ENCODE results near the gene LGR4. TPM values are rescaled to one million over a fixed set of nuclear protein-coding genes. Genes with fewer than 3 reads are reported as not detected.

The LGR4 gene
- total and polyA plus RNA-seq, 2 of the 13 experiments (the other 11 are each of a cell fraction or from before 2014, with no cell fraction given): 42.1 to 68.7 TPM

DNA sequence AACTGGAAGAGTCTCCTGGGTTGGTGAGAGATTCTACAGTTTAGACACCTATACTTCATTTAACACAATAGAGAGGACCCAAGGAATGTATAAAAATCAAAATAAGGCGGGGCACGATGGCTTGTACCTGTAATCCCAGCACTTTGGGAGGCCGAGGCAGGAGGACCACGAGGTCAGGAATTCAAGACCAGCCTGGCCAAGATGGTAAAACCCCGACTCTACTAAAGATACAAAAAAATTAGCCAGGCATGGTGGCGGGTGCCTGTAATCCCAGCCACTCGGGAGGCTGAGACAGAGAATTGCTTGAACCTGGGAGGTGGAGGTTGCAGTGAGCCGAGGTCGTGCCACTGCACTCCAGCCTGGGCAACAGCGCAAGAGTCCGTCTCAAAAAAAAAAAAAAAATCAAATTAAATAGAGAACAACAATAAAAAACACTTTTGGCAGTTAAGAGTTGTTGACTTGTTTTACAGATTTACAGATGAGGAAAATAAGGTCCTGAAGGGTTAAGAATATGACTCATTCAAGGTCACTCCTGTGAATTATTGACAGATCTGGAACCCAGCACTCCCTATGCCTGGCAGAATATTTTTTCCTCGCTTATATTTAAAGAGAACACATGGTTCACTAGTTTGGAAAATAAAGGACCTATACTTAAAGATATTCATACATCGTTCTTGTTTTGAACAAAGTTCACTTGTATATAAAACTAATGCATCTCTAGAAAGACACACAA lies 5.2 kb downstream of the LGR4 start (continued):
- TF ChIP-seq, protein P1, sequence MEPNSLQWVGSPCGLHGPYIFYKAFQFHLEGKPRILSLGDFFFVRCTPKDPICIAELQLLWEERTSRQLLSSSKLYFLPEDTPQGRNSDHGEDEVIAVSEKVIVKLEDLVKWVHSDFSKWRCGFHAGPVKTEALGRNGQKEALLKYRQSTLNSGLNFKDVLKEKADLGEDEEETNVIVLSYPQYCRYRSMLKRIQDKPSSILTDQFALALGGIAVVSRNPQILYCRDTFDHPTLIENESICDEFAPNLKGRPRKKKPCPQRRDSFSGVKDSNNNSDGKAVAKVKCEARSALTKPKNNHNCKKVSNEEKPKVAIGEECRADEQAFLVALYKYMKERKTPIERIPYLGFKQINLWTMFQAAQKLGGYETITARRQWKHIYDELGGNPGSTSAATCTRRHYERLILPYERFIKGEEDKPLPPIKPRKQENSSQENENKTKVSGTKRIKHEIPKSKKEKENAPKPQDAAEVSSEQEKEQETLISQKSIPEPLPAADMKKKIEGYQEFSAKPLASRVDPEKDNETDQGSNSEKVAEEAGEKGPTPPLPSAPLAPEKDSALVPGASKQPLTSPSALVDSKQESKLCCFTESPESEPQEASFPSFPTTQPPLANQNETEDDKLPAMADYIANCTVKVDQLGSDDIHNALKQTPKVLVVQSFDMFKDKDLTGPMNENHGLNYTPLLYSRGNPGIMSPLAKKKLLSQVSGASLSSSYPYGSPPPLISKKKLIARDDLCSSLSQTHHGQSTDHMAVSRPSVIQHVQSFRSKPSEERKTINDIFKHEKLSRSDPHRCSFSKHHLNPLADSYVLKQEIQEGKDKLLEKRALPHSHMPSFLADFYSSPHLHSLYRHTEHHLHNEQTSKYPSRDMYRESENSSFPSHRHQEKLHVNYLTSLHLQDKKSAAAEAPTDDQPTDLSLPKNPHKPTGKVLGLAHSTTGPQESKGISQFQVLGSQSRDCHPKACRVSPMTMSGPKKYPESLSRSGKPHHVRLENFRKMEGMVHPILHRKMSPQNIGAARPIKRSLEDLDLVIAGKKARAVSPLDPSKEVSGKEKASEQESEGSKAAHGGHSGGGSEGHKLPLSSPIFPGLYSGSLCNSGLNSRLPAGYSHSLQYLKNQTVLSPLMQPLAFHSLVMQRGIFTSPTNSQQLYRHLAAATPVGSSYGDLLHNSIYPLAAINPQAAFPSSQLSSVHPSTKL (CRISPR knock-in tag; IDR thresholded peaks at IDR 0.05): peak; percentile 75
- TF ChIP-seq, protein P2, sequence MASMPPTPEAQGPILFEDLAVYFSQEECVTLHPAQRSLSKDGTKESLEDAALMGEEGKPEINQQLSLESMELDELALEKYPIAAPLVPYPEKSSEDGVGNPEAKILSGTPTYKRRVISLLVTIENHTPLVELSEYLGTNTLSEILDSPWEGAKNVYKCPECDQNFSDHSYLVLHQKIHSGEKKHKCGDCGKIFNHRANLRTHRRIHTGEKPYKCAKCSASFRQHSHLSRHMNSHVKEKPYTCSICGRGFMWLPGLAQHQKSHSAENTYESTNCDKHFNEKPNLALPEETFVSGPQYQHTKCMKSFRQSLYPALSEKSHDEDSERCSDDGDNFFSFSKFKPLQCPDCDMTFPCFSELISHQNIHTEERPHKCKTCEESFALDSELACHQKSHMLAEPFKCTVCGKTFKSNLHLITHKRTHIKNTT (CRISPR knock-in tag; IDR thresholded peaks at IDR 0.05): no peak
- peak; percentile 66 for TF ChIP-seq NR2F6 (IDR thresholded peaks at IDR 0.05)
- peak; percentile 46; the same call in 1 of the 2 replicates for TF ChIP-seq NR2F6 (CRISPR knock-in tag; IDR thresholded peaks at IDR 0.05)
- no peak for TF ChIP-seq NFE2L1 (CRISPR knock-in tag; IDR thresholded peaks at IDR 0.05; ENCODE audit: borderline replicate concordance)
- TF ChIP-seq MIXL1 (CRISPR knock-in tag; IDR thresholded peaks at IDR 0.05): peak; percentile 15; the same call in 1 of the 2 replicates
- TF ChIP-seq MED13 (CRISPR knock-in tag; IDR thresholded peaks at IDR 0.05): no peak
- TF ChIP-seq IRF2 (CRISPR knock-in tag; IDR thresholded peaks at IDR 0.05): 0 out of 2 replicates have a peak, but pooled peaks have one; percentile 35
- TF ChIP-seq PAX8 (CRISPR knock-in tag; IDR thresholded peaks at IDR 0.05; ENCODE audit: borderline replicate concordance): no peak
- no peak for TF ChIP-seq ZNF883 (CRISPR knock-in tag; IDR thresholded peaks at IDR 0.05; ENCODE audit: not compliant biosample characterization)
- TF ChIP-seq NR3C1 (CRISPR knock-in tag; IDR thresholded peaks at IDR 0.05): no peak
- no peak for TF ChIP-seq SOX13 (IDR thresholded peaks at IDR 0.05)
- TF ChIP-seq SOX13 (CRISPR knock-in tag; conservative IDR thresholded peaks at IDR 0.05 in 1 of 2, IDR thresholded peaks at IDR 0.05 in 1 of 2): peak in 1 of 2 experiments; percentile 53; a peak in 1 of 4 replicates
- no peak for TF ChIP-seq ZNF598 (CRISPR knock-in tag; IDR thresholded peaks at IDR 0.05; ENCODE audit: borderline replicate concordance)
- no peak for TF ChIP-seq PPARG (CRISPR knock-in tag; conservative IDR thresholded peaks at IDR 0.05)
- TF ChIP-seq NCOR1 (IDR thresholded peaks at IDR 0.05; ENCODE audit: borderline replicate concordance, low read length): peak; percentile 23; the same call in 1 of the 2 replicates
- no peak for TF ChIP-seq ZNF552 (CRISPR knock-in tag; IDR thresholded peaks at IDR 0.05; ENCODE audit: borderline replicate concordance)
- peak; percentile 65; the same call in 1 of the 2 replicates for TF ChIP-seq JUND (CRISPR knock-in tag; IDR thresholded peaks at IDR 0.05)
- TF ChIP-seq ZNF629 (CRISPR knock-in tag; conservative IDR thresholded peaks at IDR 0.05): no peak
- no peak for TF ChIP-seq PLRG1 (conservative IDR thresholded peaks at IDR 0.05)
- no peak for TF ChIP-seq FOXK1 (CRISPR knock-in tag; IDR thresholded peaks at IDR 0.05; ENCODE audit: borderline replicate concordance, low read depth)
- TF ChIP-seq NR2F1 (CRISPR knock-in tag; IDR thresholded peaks at IDR 0.05): peak; percentile 13 to 31; a peak in 2 of 4 replicates
- TF ChIP-seq FOSL2 (CRISPR knock-in tag; IDR thresholded peaks at IDR 0.05): peak; percentile 86
- 0 out of 2 replicates have a peak, but pooled peaks have one; percentile 34 for TF ChIP-seq HOXA5 (CRISPR knock-in tag; IDR thresholded peaks at IDR 0.05)

Measured in HepG2 (cell line).